Measurements from ENCODE around the gene NCF4.

NCF4 gene

DNA sequence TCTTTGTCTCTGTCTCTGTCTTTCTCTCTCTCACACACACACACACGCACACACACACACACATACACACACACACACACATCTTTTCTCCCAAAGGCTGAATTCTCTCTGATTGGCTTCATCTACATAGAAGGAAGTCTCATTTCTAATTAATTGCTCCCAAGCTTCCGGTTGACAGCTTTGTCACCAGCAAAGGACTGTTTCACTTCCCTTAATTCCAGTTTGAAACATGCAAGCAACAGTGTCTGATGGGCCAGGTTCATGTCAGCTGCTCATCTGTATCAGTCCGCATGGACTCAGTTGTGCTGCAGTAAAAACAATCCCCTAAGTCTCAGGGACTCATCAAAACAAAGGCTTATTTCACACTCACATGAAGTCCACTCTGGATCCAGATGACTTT, 27.7 kb upstream of the NCF4 start:
- H3K4me2 ChIP-seq: peak overlapping the region; percentile 48
- H3K4me1 ChIP-seq: peaks cover 26% of the 10 kb centered on the region
- H3K27me3 ChIP-seq: no peaks in the 10 kb centered on the region

DNA sequence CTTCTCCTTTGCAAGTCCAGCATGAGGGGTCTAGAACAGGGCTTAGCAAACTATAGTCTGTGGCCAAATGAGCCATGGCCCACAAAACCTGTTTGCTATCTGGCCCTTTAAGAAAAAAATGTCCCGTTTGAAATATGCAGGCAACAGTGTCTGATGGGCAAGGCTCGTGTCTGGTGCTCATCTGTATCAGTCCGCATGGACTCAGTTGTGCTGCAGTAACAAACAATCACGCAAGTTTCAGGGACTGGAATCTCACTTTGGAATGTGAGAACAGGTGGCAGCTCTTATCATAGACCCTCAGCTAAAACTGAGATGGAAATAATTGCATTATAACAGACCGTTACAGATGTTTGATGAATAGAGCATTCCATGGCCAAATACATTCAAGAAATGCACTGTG, 24.9 kb upstream of the NCF4 start:
- no peak for TF ChIP-seq Cebpa-rat (IDR thresholded peaks at IDR 0.05)
- Histone ChIP-seq H3K9me3 (peaks cover 42% of the 10 kb centered on the region), H3K9ac (no peak overlapping the region)

More for the DNA sequence above, 27.7 kb upstream of the NCF4 start:
- TF ChIP-seq Cebpa-rat (IDR thresholded peaks at IDR 0.05): no peak
- Histone ChIP-seq H3K27ac (no peak overlapping the region), H3K9me3 (peaks cover 35% of the 10 kb centered on the region), H3K36me3 (no peaks in the 10 kb centered on the region), H3K4me3 (no peak overlapping the region), H4K20me1 (no peaks in the 10 kb centered on the region), H3K9ac (no peak overlapping the region)

DNA sequence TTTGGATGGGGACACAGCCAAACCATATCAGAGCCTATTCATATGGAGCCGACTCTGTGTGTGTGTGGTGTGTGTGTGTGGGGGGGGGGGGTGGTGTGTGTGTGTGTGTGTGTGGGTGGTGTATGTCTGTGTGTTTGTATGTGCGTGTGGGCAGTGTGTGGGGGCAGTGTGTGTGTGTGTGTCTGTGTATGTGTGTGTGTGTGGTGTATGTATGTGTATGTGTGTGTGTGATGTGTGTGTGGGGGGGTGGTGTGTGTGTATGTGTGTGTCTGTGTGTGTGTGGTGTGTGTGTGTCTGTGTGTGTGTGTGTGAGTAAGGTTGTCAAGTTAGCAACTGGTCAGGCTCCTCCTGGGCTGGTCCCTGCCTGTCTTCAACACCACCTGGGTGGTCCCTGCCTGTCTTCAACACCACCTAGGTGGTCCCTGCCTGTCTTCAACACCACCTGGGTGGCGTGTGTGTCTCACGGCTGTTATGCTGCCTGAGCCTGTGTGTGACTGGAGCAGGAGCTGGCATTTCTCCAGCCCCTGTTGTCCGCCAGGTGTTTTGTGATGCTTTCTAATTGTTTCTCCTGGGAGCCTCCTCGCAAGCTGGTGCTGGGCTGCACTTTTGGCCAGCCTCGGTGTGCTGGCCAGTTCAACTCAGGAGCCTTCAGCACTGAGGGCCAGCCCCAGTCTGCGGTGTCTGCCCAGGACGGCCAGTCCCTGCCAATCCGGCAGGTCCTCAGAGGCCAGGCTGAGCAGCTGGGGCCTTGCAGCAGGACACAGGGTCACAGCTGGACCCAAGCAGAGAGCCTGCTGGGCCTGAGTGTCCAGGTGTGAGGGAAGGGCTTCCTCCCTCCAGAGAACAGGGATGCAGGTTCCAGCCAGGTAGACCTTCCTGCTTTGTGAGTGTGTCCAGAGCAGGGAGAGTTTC, 22.4 kb upstream of the NCF4 start:
- Histone ChIP-seq H3K4me3 (no peak overlapping the region), H3K4me1 (peaks cover 55% of the 10 kb centered on the region), H4K20me1 (no peaks in the 10 kb centered on the region), H3K9ac (no peak overlapping the region), H3K9me3 (peaks cover 39% of the 10 kb centered on the region), H3K4me2 (peak overlapping the region; percentile 87), H3K27me3 (no peaks in the 10 kb centered on the region), H3K36me3 (no peaks in the 10 kb centered on the region), H3K27ac (peak overlapping the region; percentile 73)
- no peak for TF ChIP-seq Cebpa-rat (IDR thresholded peaks at IDR 0.05)

More for the DNA sequence above, 24.9 kb upstream of the NCF4 start:
- Histone ChIP-seq H3K36me3 (no peaks in the 10 kb centered on the region), H3K27ac (no peak overlapping the region), H3K4me1 (peaks cover 53% of the 10 kb centered on the region), H3K4me3 (no peak overlapping the region), H4K20me1 (no peaks in the 10 kb centered on the region), H3K4me2 (no peak overlapping the region), H3K27me3 (no peaks in the 10 kb centered on the region)

DNA sequence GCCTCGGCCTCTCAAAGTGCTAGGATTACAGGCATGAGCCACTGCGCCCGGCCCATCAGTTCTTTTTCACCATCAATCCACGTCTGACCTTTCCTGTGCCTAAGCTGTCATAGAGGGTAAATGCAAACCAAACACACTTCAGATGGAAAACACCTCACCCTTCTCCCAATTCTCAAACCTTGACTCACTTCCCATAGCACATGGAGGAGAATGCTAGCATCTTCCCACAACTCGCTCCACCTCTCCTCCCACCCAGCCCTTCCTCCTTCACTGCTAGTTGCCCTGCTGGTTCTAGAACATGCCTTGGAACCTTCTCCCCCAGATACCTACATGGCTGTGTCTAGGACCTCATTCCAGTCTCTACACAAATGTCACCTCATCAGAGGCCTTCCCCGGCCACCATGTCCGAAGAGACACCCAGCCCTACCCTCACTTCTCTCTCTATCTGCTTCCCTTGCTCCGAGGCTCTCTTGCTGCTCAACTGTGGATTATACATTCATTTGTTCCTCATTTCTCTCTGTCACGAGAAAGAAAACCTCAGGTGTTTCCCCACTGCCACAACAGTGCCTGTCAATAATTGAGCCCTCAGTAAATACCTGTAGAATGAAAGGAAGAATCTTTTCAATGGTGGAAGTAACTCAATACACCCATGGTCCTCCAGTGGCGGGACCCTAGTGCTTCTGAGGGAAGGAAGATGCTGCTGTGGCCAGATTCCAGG, 21.3 kb upstream of the NCF4 start:
- peaks cover 29% of the 10 kb centered on the region for H3K9me3 ChIP-seq
- H3K36me3 ChIP-seq: no peaks in the 10 kb centered on the region
- H3K4me1 ChIP-seq: peaks cover 60% of the 10 kb centered on the region
- no peaks in the 10 kb centered on the region for H4K20me1 ChIP-seq
- H3K4me2 ChIP-seq: peak overlapping the region; percentile 87
- H3K27me3 ChIP-seq: no peaks in the 10 kb centered on the region
- TF ChIP-seq Cebpa-rat (IDR thresholded peaks at IDR 0.05): no peak
- peak overlapping the region; percentile 73 for H3K27ac ChIP-seq
- H3K4me3 ChIP-seq: no peak overlapping the region
- H3K9ac ChIP-seq: peak overlapping the region; percentile 32; the same call in 1 of the 2 replicates

DNA sequence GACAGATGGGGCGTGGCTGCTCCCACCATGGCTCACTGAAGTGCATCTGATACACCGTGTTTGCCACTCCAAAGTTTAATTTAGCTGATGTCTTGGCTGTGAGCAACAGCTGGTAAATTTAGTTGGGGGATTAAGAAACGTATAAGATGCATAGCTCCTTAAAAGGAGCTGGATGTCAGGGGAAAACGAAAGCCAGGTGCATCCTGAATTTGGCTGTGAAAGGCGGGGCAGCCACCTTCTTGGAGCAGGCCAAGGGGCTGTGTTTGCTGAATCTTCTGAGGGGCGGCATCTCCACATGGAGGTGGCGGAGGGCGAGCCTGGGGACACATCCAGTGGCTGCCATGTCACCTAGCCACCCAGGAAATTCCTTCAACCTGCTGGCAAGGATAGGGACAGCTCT, 20.7 kb upstream of the NCF4 start:
- peak overlapping the region; percentile 87 for H3K4me2 ChIP-seq
- H3K9me3 ChIP-seq: peaks cover 25% of the 10 kb centered on the region
- H3K4me1 ChIP-seq: peaks cover 66% of the 10 kb centered on the region

DNA sequence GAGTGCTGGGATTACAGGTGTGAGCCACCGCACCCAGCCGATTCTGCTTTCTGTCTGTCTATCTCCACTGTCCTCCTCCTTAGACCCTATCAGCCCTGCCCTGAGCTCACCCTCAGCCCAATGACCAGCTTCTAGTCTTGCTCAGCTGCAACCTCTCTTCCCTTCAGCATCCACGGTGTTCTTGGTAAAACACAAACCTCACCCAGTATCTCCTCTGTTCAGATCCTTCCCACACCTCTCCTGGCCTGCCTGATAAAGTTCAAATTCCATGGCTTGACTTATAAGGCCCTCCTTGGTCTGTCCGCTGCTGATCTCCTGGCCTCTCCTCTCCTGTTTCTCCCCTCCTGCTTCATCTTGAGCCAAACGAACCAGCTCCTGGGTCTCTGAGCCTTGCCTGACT, 14.5 kb upstream of the NCF4 start:
- Histone ChIP-seq H3K4me3 (no peak overlapping the region), H3K27ac (no peak overlapping the region), H4K20me1 (no peaks in the 10 kb centered on the region), H3K27me3 (no peaks in the 10 kb centered on the region), H3K4me1 (peaks cover 67% of the 10 kb centered on the region), H3K4me2 (peak overlapping the region; percentile 56), H3K9ac (no peak overlapping the region), H3K36me3 (no peaks in the 10 kb centered on the region), H3K9me3 (no peaks in the 10 kb centered on the region)
- TF ChIP-seq Cebpa-rat (IDR thresholded peaks at IDR 0.05): no peak

More for the DNA sequence above, 20.7 kb upstream of the NCF4 start:
- H3K27me3 ChIP-seq: no peaks in the 10 kb centered on the region
- no peak overlapping the region for H3K4me3 ChIP-seq
- H4K20me1 ChIP-seq: no peaks in the 10 kb centered on the region
- no peak for TF ChIP-seq Cebpa-rat (IDR thresholded peaks at IDR 0.05)
- peak overlapping the region; percentile 73 for H3K27ac ChIP-seq
- H3K36me3 ChIP-seq: no peaks in the 10 kb centered on the region
- peak overlapping the region; percentile 32; the same call in 1 of the 2 replicates for H3K9ac ChIP-seq

DNA sequence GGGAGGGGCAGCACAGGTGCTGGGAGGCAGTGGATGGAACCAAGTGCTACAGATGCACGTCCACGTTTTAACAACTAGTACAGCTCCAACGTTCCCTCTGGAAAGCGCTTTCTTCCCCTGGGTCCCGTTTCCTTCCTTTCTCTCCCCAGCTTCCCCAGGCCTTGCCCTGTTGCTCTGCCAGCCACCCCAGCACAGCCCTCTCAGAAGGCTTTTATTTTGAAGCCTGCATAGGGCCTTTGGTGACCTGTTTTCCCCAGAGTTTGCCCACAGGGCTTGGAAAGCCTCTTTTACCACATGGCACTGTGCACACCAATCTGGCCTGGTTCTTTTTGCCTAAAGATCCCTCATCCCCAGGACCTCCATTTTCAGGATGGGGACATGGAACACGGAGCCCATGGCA, 13.9 kb upstream of the NCF4 start:
- H3K27ac ChIP-seq: no peak overlapping the region
- no peak for TF ChIP-seq Cebpa-rat (IDR thresholded peaks at IDR 0.05)
- no peaks in the 10 kb centered on the region for H3K36me3 ChIP-seq
- H3K9ac ChIP-seq: no peak overlapping the region
- no peaks in the 10 kb centered on the region for H3K9me3 ChIP-seq
- H3K4me3 ChIP-seq: no peak overlapping the region
- H3K4me2 ChIP-seq: peak overlapping the region; percentile 56
- H3K4me1 ChIP-seq: peaks cover 67% of the 10 kb centered on the region
- H4K20me1 ChIP-seq: no peaks in the 10 kb centered on the region
- H3K27me3 ChIP-seq: no peaks in the 10 kb centered on the region

DNA sequence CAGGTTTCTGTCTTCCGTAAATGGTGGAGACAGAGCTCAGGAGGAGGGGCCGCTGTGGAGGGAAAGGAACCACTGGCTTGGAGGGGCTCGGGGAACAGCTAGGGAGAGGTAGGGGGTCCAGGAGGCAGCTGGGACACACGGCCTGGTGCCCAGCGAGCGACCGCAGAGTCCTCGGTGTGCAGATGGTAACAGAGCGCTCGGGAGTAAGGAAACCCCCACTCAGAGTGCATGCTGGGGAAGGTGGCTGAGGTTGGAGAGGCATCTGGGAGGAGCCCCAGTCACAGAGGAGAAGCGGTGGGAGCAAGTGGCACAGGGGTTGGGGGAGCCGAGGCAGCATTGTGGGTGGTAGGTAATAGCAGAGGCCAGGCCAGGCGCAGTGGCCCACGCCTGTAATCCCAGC, 10.8 kb upstream of the NCF4 start:
- TF ChIP-seq Cebpa-rat (IDR thresholded peaks at IDR 0.05): no peak

DNA sequence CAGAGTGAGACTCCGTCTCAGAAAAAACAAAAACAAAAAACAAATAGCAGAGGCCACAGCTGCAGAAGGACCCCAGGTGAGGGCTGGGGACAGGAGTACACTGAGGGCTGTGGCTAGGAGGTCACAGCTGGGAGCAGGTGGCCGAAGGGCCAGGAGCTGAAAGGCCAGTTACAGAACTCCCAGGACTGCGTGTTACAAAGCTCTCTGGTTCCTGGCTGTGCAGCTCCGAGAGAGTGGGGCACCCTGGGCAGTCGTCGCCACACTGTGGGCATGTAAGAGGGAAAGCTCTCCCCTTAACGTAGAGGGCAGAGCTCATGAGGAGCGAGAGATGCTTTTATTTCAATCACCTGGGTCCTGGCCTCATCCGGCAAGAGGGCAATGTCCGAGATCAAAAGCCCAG, 10.1 kb upstream of the NCF4 start:
- H3K4me3 ChIP-seq: no peak overlapping the region
- H3K27ac ChIP-seq: peak overlapping the region; percentile 93; the same call in 1 of the 2 replicates
- no peak for TF ChIP-seq Cebpa-rat (IDR thresholded peaks at IDR 0.05)
- no peaks in the 10 kb centered on the region for H3K9me3 ChIP-seq
- H3K27me3 ChIP-seq: no peaks in the 10 kb centered on the region
- H3K9ac ChIP-seq: no peak overlapping the region
- no peaks in the 10 kb centered on the region for H4K20me1 ChIP-seq
- peak overlapping the region; percentile 81; the same call in 1 of the 2 replicates for H3K4me2 ChIP-seq
- peaks cover 82% of the 10 kb centered on the region for H3K4me1 ChIP-seq
- H3K36me3 ChIP-seq: no peaks in the 10 kb centered on the region

More for the DNA sequence above, 10.8 kb upstream of the NCF4 start:
- Histone ChIP-seq H3K4me2 (no peak overlapping the region), H3K4me3 (no peak overlapping the region), H3K9ac (no peak overlapping the region), H3K27me3 (no peaks in the 10 kb centered on the region), H3K4me1 (peaks cover 80% of the 10 kb centered on the region), H4K20me1 (no peaks in the 10 kb centered on the region), H3K9me3 (no peaks in the 10 kb centered on the region), H3K36me3 (no peaks in the 10 kb centered on the region), H3K27ac (peak overlapping the region; percentile 93; the same call in 1 of the 2 replicates)
